Right atrium auricular region (tissue), 2 donors: Measurements from ENCODE around the gene GABBR2. TPM values are rescaled to one million over a fixed set of nuclear protein-coding genes. Genes with fewer than 3 reads are reported as not detected.

Experiments used
- DNase-seq: peaks from one replicate; pipeline ENCODE4 v3.0.0-alpha.2; 2019; ENCODE audit warnings: low spot score
- H3K27ac ChIP-seq, 2 donors: fragments of 200-600 bp; sonication (generic); 1 replicate in 1 of 2; 2 replicates in 1 of 2; pipeline ENCODE4 v1.5.1; 2016 to 2019
- H3K27me3 ChIP-seq, 2 donors: fragments of 200-600 bp; sonication (generic); one replicate each; pipeline versions ENCODE4 v1.5.1 to v1.6.0; 2017 to 2019
- H3K36me3 ChIP-seq: fragments of 200-600 bp; sonication (generic); one replicate; pipeline ENCODE4 v1.5.1; 2016
- H3K4me1 ChIP-seq, 2 donors: fragments of 200-600 bp; sonication (generic); one replicate each; pipeline versions ENCODE4 v1.5.1 to v1.6.0; 2017 to 2019
- H3K4me3 ChIP-seq, 2 donors: fragments of 200-600 bp; sonication (generic); 1 replicate in 1 of 2; 2 replicates in 1 of 2; pipeline ENCODE4 v1.5.1; 2017 to 2019; ENCODE audit warnings: mild to moderate bottlenecking in 1 of 2, moderate library complexity in 1 of 2
- H3K9me3 ChIP-seq, 2 donors: fragments of 200-600 bp; sonication (generic); one replicate each; pipeline ENCODE4 v1.5.1; 2019
- total RNA-seq, 2 donors: library from RNA; depleted of rRNA; stranded (reverse); fragments of >200 nt; gene quantifications; one replicate each; pipeline ENCODE4 v1.1.0, GENCODE V29; 2016
- TF ChIP-seq, protein P1 (sequence below), 2 donors: fragments of 200-600 bp; sonication (generic); IDR thresholded peaks; one replicate each; pipeline ENCODE4 v1.5.1; 2019; ENCODE audit warnings: antibody characterized with exemption in 2 of 2

Gene GABBR2
- total RNA-seq, 2 donors from 2014 or later = 0.22 TPM; not detected in 1

DNA sequence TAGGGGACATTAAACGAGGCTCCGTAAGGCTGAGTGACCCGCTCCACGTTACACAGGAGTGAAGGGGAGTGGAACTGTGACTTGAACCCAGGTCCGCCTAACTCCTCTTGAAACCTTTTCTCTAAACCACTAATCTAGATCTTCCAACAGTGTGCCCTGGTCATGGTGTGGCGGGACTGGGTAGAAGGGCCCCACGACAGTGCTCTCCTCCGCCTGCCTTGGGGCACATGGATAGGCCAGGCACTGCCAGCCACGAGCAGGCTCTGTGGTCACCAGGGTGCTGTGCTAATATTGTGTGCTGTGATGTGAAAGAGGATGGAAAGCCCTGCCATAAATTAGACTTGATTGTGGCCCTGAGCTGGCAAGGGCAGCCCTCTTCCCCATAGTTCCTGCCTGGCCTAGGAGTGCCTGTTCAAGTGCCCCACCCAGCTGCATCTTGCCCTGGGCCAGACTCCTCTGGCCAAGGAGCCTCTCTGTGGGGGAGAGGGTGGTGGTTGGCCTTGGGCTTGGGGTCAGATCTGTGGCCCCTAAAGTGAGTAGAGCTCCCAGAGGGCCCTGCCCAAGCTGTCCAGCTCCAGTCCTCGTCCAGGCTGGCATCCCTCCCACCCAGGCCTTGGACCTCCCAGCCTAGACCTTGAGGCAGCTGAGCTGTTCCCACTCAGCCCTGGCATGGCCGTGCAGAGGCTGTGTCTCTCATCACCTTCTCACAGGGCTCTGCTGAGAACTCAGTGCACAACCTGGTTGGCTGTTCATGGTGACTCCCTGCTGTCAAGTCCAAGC lies 385.5 kb downstream of the GABBR2 start:
- TF ChIP-seq, protein P1, sequence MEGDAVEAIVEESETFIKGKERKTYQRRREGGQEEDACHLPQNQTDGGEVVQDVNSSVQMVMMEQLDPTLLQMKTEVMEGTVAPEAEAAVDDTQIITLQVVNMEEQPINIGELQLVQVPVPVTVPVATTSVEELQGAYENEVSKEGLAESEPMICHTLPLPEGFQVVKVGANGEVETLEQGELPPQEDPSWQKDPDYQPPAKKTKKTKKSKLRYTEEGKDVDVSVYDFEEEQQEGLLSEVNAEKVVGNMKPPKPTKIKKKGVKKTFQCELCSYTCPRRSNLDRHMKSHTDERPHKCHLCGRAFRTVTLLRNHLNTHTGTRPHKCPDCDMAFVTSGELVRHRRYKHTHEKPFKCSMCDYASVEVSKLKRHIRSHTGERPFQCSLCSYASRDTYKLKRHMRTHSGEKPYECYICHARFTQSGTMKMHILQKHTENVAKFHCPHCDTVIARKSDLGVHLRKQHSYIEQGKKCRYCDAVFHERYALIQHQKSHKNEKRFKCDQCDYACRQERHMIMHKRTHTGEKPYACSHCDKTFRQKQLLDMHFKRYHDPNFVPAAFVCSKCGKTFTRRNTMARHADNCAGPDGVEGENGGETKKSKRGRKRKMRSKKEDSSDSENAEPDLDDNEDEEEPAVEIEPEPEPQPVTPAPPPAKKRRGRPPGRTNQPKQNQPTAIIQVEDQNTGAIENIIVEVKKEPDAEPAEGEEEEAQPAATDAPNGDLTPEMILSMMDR (IDR thresholded peaks at IDR 0.05) = no peak
- no peaks in the 10 kb centered on the region for H3K36me3 ChIP-seq
- H3K27me3 ChIP-seq = no peaks in the 10 kb centered on the region
- no peak for DNase-seq
- no peaks in the 10 kb centered on the region for H3K9me3 ChIP-seq
- no peaks in the 10 kb centered on the region for H3K4me1 ChIP-seq
- H3K4me3 ChIP-seq = no peak overlapping the region
- no peak overlapping the region for H3K27ac ChIP-seq

DNA sequence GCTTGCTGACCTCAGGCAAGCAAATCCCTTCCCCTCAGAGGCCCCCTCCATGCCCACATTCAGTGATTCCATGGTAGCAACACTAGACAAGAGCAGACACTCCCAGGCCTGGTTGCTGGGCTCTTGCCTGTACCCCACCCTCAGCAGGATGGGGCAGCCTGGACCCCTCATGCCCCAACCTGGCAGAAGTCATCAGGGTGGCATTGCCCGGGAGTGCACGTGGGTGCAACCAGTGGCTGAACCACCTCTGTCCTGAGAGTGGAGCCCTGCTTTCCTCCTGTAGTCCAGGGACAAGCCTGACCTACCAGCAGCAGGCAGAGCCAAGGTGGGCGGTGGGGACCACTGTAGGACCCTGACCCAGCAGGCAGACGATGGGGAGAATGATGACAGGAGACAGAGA lies 387.5 kb downstream of the GABBR2 start:
- H3K9me3 ChIP-seq = no peaks in the 10 kb centered on the region
- H3K4me3 ChIP-seq = no peak overlapping the region
- no peak overlapping the region for H3K27ac ChIP-seq
- TF ChIP-seq, protein P1 (IDR thresholded peaks at IDR 0.05) = no peak
- H3K36me3 ChIP-seq = no peaks in the 10 kb centered on the region
- no peak for DNase-seq
- no peaks in the 10 kb centered on the region for H3K27me3 ChIP-seq
- no peaks in the 10 kb centered on the region for H3K4me1 ChIP-seq

DNA sequence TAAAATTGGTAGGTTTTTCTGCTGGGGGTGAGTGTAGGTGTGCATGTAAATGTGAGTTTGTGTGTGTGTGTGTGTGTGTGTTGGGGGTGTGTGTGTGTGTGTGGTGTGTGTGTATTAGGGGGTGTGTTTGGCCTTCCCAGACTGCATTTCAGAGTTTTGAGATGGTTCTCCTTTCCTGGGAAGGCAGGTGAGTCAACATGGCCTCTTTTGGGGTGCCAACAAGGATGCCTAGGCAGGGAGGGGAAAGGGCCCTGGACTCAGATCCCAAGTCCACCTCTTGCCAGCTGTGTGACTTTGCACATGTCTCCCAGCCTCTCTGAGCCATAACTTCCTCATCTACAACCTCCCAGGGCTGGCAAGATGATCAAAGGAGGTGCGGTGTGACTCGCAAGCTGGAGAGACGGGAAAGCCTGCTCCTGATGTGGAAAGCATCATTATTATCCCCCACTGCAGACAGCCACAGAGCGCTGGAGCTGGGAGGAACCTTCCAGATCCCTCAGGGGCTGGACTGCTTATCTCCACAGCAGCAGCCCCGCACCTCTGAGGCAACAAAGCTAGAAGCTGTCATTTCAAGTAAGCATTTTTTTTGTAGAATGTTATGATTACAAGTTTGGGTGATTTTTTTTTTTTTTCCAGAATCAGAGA lies 389.8 kb downstream of the GABBR2 start:
- no peak for DNase-seq
- TF ChIP-seq, protein P1 (IDR thresholded peaks at IDR 0.05) = no peak
- Histone ChIP-seq H3K36me3 (no peaks in the 10 kb centered on the region), H3K27ac (no peak overlapping the region), H3K4me1 (peaks cover 0 to 3% of the 10 kb centered on the region in 2 donors), H3K9me3 (no peaks in the 10 kb centered on the region), H3K4me3 (no peak overlapping the region), H3K27me3 (peaks cover 0 to 4% of the 10 kb centered on the region in 2 donors)

DNA sequence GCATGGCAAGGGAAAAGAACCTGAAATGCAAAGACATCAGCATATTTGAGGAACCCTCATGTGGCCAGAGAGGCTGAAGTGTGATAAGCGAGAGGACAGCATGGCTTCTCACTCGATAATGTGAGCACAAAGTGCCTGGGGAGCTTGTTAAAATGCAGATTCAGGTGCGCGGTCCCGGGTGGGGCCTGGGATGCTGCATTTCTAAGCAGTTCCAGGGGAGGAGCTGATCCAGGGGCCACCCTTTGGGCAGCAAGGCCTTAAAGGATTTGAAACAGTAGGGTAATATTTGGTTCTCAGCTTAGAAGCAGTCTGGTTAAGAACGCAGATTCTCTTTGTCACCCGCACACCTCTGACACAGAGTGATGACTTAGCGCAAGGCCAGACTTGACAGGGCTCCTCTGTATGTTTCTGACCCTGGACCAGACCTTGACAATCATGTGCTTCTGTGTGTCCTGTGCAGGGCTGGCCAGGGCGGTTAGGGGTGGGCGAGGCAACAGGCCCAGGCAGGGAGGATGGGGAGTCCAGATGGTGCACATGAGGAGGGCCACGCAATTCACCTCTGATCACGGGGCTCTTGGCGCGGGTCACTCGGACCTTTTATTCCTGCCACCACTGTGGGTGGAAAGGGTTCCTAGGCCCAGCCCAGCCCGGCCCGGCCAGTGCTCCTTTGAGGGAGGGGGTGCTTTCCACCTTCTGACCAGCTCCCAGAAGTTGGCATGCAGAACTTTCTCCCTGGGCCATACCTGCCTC lies 390.5 kb downstream of the GABBR2 start:
- Histone ChIP-seq H3K27ac (no peak overlapping the region), H3K9me3 (no peaks in the 10 kb centered on the region), H3K36me3 (no peaks in the 10 kb centered on the region), H3K27me3 (peaks cover 0 to 4% of the 10 kb centered on the region in 2 donors), H3K4me3 (no peak overlapping the region), H3K4me1 (peaks cover 0 to 3% of the 10 kb centered on the region in 2 donors)
- TF ChIP-seq, protein P1 (IDR thresholded peaks at IDR 0.05) = no peak
- DNase-seq = no peak

DNA sequence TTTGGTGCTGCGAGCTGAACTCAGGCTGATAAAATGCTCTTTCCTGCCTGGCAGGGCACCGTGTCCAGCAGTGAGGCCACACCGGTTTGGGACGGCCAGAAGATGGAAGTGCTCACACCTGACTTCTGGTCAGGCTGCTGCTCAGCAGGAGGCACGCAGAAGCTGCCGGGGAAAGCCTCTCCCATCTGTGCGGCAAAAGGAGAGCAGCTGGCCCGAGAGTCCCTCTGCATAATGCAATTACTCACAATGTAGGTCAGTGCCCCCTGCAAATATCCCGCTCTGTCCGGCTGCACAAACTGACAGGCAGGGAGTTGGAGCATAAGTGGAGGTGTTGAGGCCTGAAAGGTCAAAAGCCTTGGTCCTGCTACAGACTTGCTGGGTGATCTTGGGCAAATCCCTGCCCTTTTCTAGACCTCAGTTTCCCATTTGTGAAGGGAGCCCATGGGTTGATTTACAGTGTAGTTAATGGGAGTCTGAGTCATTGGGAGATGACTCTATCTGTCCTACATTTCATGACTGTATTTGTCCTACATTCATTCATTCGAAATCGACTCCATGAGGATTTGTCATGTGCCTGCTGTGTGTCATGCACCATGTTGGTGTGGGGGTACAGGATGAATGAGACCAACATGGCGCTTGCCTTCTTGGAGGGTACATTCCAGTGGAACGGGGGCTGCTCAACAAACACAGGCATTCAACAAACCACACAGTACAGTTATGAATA lies 391.4 kb downstream of the GABBR2 start:
- Histone ChIP-seq H3K27me3 (peaks cover 0 to 4% of the 10 kb centered on the region in 2 donors), H3K9me3 (no peaks in the 10 kb centered on the region), H3K4me3 (no peak overlapping the region), H3K36me3 (no peaks in the 10 kb centered on the region), H3K27ac (no peak overlapping the region), H3K4me1 (peaks cover 0 to 3% of the 10 kb centered on the region in 2 donors)
- DNase-seq = no peak
- TF ChIP-seq, protein P1 (IDR thresholded peaks at IDR 0.05) = no peak
